Endothelial cell of umbilical vein (primary cell): ENCODE results near the gene DGKG.

Experiments used
- CTCF ChIP-seq, 2 donors: IDR thresholded peaks; 1 replicate in 1 of 2; 2 replicates in 1 of 2; pipeline ENCODE4 v1.5.1; 2011; ENCODE audit warnings: low read length in 2 of 2, mild to moderate bottlenecking in 2 of 2, moderate library complexity in 2 of 2, control low read depth in 1 of 2, inconsistent platforms in 1 of 2, low read depth in 1 of 2; ENCODE audit not compliant: insufficient read depth in 1 of 2; ENCODE audit errors: extremely low read depth in 1 of 2
- EZH2 ChIP-seq: IDR thresholded peaks from 2 replicates; pipeline ENCODE4 v1.6.1; 2012; ENCODE audit warnings: borderline replicate concordance, low read depth, mild to moderate bottlenecking, moderate library complexity, low read length, inconsistent platforms; ENCODE audit not compliant: severe bottlenecking
- GATA2 ChIP-seq: IDR thresholded peaks from 2 replicates; pipeline ENCODE4 v1.7.0; 2011; ENCODE audit warnings: low read depth, mild to moderate bottlenecking, moderate library complexity, mixed read lengths, low read length; ENCODE audit not compliant: insufficient read length, insufficient read depth
- JUN ChIP-seq: IDR thresholded peaks from 2 replicates; pipeline ENCODE4 v1.6.1; 2011; ENCODE audit warnings: borderline replicate concordance, low read depth; ENCODE audit not compliant: insufficient read length, insufficient read depth
- POLR2A ChIP-seq: IDR thresholded peaks from 2 replicates; pipeline ENCODE4 v1.6.1; 2012; ENCODE audit warnings: low read depth, mild to moderate bottlenecking, control low read depth, low read length
- POLR2AphosphoS5 ChIP-seq: IDR thresholded peaks from 2 replicates; pipeline ENCODE4 v1.6.1; 2012; ENCODE audit warnings: low read depth, mild to moderate bottlenecking, control low read depth, low read length, moderate library complexity; ENCODE audit not compliant: insufficient read depth
- TF ChIP-seq, protein P1 (sequence below): IDR thresholded peaks from 2 replicates; pipeline ENCODE4 v1.6.1; 2011; ENCODE audit not compliant: insufficient read depth, insufficient read length

GRCh38 chr3:186144257-186144656 lies 217.8 kb downstream of the DGKG start:
- TF ChIP-seq CTCF (IDR thresholded peaks at IDR 0.05; ENCODE audit: extremely low read depth in 1 of 2, insufficient read depth in 1 of 2, low read depth in 1 of 2, low read length in 2 of 2) (no peak), POLR2AphosphoS5 (no peak), POLR2A (no peak), JUN (no peak), EZH2 (no peak), GATA2 (no peak)
- TF ChIP-seq, protein P1, sequence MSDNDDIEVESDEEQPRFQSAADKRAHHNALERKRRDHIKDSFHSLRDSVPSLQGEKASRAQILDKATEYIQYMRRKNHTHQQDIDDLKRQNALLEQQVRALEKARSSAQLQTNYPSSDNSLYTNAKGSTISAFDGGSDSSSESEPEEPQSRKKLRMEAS: no peak
